Caco-2 (cell line): Measurements from ENCODE around the gene MBP. TPM values are rescaled to one million over a fixed set of nuclear protein-coding genes. Genes with fewer than 3 reads are reported as not detected.

Experiments used
- BruUV-seq: library from RNA; stranded (reverse); fragments of 400-500 nt; replicated peaks from 2 replicates; lab custom pipeline; 2021; lab: Mats Ljungman, UMichigan
- CTCF ChIA-PET: fragments of 300-600 bp; sonication (Branson Sonifier 250); formaldehyde crosslinking; loops from one replicate; lab custom pipeline; 2022; ENCODE audit warnings: antibody characterized with exemption; lab: Charles Lee
- POLR2A ChIA-PET: fragments of 300-600 bp; sonication (Branson Sonifier 250); formaldehyde crosslinking; loops from one replicate; lab custom pipeline; 2022; ENCODE audit warnings: antibody characterized with exemption; lab: Charles Lee
- DNase-seq, 2 experiments: peaks; one replicate each; pipeline versions ENCODE4 v3.0.0 to v3.0.0-alpha.2; 2020 to 2022
- H3K27me3 ChIP-seq: replicated peaks from 2 replicates; pipeline ENCODE4 v1.6.0; 2011; ENCODE audit warnings: low read length; ENCODE audit not compliant: control insufficient read depth, insufficient read depth
- H3K36me3 ChIP-seq: 2 replicates; pipeline ENCODE4 v1.5.1; 2011; ENCODE audit warnings: low read length; ENCODE audit not compliant: control insufficient read depth, insufficient read depth
- H3K4me1 ChIP-seq: fragments of 250-450 bp; sonication (Bioruptor Pico); 2 replicates; pipeline ENCODE4 v1.5.1; 2020; ENCODE audit warnings: mild to moderate bottlenecking
- H3K4me3 ChIP-seq: 2 replicates; pipeline ENCODE4 v1.5.1; 2011; ENCODE audit warnings: low read depth, mild to moderate bottlenecking, control low read depth, low read length
- H3K9me3 ChIP-seq: fragments of 250-450 bp; sonication (Bioruptor Pico); 2 replicates; pipeline ENCODE4 v1.5.1; 2020; ENCODE audit warnings: mild to moderate bottlenecking, moderate library complexity
- H3K27ac Mint-ChIP-seq: one replicate; pipeline ENCODE4 v1.8.0; 2022; ENCODE audit warnings: mixed read lengths; ENCODE audit not compliant: unreplicated experiment
- H3K27me3 Mint-ChIP-seq: one replicate; pipeline ENCODE4 v1.8.0; 2022; ENCODE audit warnings: mixed read lengths; ENCODE audit not compliant: insufficient read depth, unreplicated experiment
- H3K36me3 Mint-ChIP-seq: one replicate; pipeline ENCODE4 v1.8.0; 2022; ENCODE audit warnings: mild to moderate bottlenecking, mixed read lengths; ENCODE audit not compliant: insufficient read depth, unreplicated experiment
- H3K4me1 Mint-ChIP-seq: one replicate; pipeline ENCODE4 v1.8.0; 2022; ENCODE audit warnings: low read depth, mixed read lengths; ENCODE audit not compliant: unreplicated experiment
- H3K4me3 Mint-ChIP-seq: one replicate; pipeline ENCODE4 v1.8.0; 2022; ENCODE audit warnings: mild to moderate bottlenecking, moderate library complexity, mixed read lengths; ENCODE audit not compliant: unreplicated experiment
- H3K9me3 Mint-ChIP-seq: one replicate; pipeline ENCODE4 v1.8.0; 2022; ENCODE audit warnings: mixed read lengths; ENCODE audit not compliant: unreplicated experiment
- CTCF ChIP-seq, 2 experiments: fragments of 200-600 bp in 1 of 2; IDR thresholded peaks; 1 replicate in 1 of 2; 2 replicates in 1 of 2; pipeline versions ENCODE4 v1.5.1 to v1.8.0; 2011 to 2022; ENCODE audit warnings: antibody characterized with exemption in 1 of 2, control low read depth in 1 of 2, inconsistent platforms in 1 of 2, low read depth in 1 of 2, low read length in 1 of 2, mild to moderate bottlenecking in 1 of 2, moderate library complexity in 1 of 2; ENCODE audit not compliant: insufficient read depth in 1 of 2, severe bottlenecking in 1 of 2, unreplicated experiment in 1 of 2
- intact Hi-C: fragments of 100-400 bp; cut with micrococcal nuclease; formaldehyde crosslinking; loops from one replicate; pipeline ENCODE4 v1.10.0; 2022; ENCODE audit not compliant: unreplicated experiment
- total RNA-seq: library from RNA; stranded (reverse); gene quantifications from 2 replicates; pipeline ENCODE4 v1.2.3, GENCODE V29; 2022

The MBP gene
- total RNA-seq, 1 experiment from 2014 or later = 11.4 TPM

- Mint-ChIP-seq H3K27ac (peak overlapping the region; percentile 83), H3K4me3 (no peak overlapping the region), H3K36me3 (peaks cover 4% of the 10 kb centered on the region), H3K9me3 (no peaks in the 10 kb centered on the region), H3K4me1 (peaks cover 8% of the 10 kb centered on the region), H3K27me3 (no peaks in the 10 kb centered on the region)
- peaks cover 10% of the 10 kb centered on the region for H3K4me1 ChIP-seq
- no peak overlapping the region for H3K4me3 ChIP-seq
- H3K27me3 ChIP-seq = no peaks in the 10 kb centered on the region
- no TSS peak for BruUV-seq
- H3K36me3 ChIP-seq = no peaks in the 10 kb centered on the region
- ChIA-PET CTCF (no interaction called here), POLR2A (no interaction called here)
- no peak for TF ChIP-seq CTCF (IDR thresholded peaks at IDR 0.05; ENCODE audit: insufficient read depth in 1 of 2, low read depth in 1 of 2, low read length in 1 of 2, severe bottlenecking in 1 of 2, unreplicated experiment in 1 of 2)
- DNase-seq = no peak
- H3K9me3 ChIP-seq = no peaks in the 10 kb centered on the region
- intact Hi-C loops = loop anchor here (2.0 kb wide), 2 partner anchors 25 to 43 kb away; partner anchors contain the start of gene MBP
Observed at GRCh38 chr18:77089723-77090285, 42.8 kb downstream of the MBP start.

DNA sequence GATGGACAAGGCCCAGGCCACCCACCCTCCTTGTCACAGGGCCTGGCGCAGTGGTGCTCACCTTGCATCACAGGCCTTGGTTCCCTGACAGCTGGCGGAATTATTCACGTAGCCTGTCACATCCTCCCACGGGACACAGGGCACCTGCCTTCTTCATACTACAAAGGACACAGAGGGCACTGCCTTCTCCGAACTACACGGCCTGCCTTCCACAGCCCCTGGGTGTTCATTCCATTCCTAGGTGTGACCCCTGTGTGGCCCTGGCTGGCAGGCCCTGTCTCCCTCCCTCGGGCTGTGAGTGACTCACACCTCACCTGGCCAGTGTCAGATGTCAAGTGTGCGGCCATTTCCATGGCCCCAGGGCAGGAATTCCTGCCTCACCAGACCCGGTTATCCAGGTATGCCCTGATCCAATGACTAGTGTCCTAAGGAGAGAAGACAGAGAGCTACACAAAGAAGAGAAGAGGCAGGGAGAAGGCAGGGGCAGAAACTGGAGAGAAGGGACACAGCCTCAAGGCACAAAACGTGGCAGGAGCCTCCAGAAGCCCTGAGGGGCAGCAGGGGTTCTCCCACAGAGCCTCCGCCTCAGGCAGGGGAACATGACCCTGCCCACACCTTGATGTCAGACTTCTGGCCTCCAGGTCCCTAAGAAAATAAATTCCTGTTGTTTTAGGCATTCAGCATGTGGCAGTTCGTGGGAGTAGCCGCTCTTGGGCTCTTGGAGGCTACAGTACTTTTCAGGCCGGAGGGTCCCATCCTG is 43.4 kb downstream of the MBP start:
- no TSS peak for BruUV-seq
- no peak for TF ChIP-seq CTCF (IDR thresholded peaks at IDR 0.05; ENCODE audit: insufficient read depth in 1 of 2, low read depth in 1 of 2, low read length in 1 of 2, severe bottlenecking in 1 of 2, unreplicated experiment in 1 of 2)
- CTCF ChIA-PET = no interaction called here
- Mint-ChIP-seq H3K9me3 (no peaks in the 10 kb centered on the region), H3K27me3 (no peaks in the 10 kb centered on the region), H3K27ac (peak overlapping the region; percentile 83), H3K4me1 (peaks cover 14% of the 10 kb centered on the region), H3K4me3 (no peak overlapping the region), H3K36me3 (peaks cover 4% of the 10 kb centered on the region)
- no peak overlapping the region for H3K4me3 ChIP-seq
- POLR2A ChIA-PET = no interaction called here
- DNase-seq = peak; percentile 86 to 90
- intact Hi-C loops = loop anchor here (2.0 kb wide), 2 partner anchors 26 to 44 kb away; partner anchors contain the start of gene MBP
- H3K27me3 ChIP-seq = no peaks in the 10 kb centered on the region
- H3K36me3 ChIP-seq = no peaks in the 10 kb centered on the region
- H3K4me1 ChIP-seq = peaks cover 10% of the 10 kb centered on the region
- no peaks in the 10 kb centered on the region for H3K9me3 ChIP-seq

- CTCF ChIA-PET = no interaction called here
- Histone ChIP-seq H3K4me1 (peaks cover 10% of the 10 kb centered on the region), H3K27me3 (no peaks in the 10 kb centered on the region), H3K36me3 (no peaks in the 10 kb centered on the region), H3K9me3 (no peaks in the 10 kb centered on the region), H3K4me3 (no peak overlapping the region)
- intact Hi-C loops = loop anchor here (2.0 kb wide), 2 partner anchors 27 to 45 kb away; partner anchors contain the start of gene MBP
- Mint-ChIP-seq H3K27me3 (no peaks in the 10 kb centered on the region), H3K36me3 (peaks cover 4% of the 10 kb centered on the region), H3K9me3 (no peaks in the 10 kb centered on the region), H3K4me3 (no peak overlapping the region), H3K4me1 (peaks cover 16% of the 10 kb centered on the region), H3K27ac (no peak overlapping the region)
- no TSS peak for BruUV-seq
- no peak for TF ChIP-seq CTCF (IDR thresholded peaks at IDR 0.05; ENCODE audit: insufficient read depth in 1 of 2, low read depth in 1 of 2, low read length in 1 of 2, severe bottlenecking in 1 of 2, unreplicated experiment in 1 of 2)
- POLR2A ChIA-PET = no interaction called here
- no peak for DNase-seq
Observed at GRCh38 chr18:77087393-77088141, 45.0 kb downstream of the MBP start.
